Endothelial cell of umbilical vein (primary cell): ENCODE results near the gene CDC34.

Experiments used
- EZH2 ChIP-seq: IDR thresholded peaks from 2 replicates; pipeline ENCODE4 v1.6.1; 2012; ENCODE audit warnings: borderline replicate concordance, low read depth, mild to moderate bottlenecking, moderate library complexity, low read length, inconsistent platforms; ENCODE audit not compliant: severe bottlenecking
- GATA2 ChIP-seq: IDR thresholded peaks from 2 replicates; pipeline ENCODE4 v1.7.0; 2011; ENCODE audit warnings: low read depth, mild to moderate bottlenecking, moderate library complexity, mixed read lengths, low read length; ENCODE audit not compliant: insufficient read length, insufficient read depth
- MYC ChIP-seq: IDR thresholded peaks from one replicate; pipeline ENCODE4 v1.6.1; 2011; ENCODE audit warnings: mild to moderate bottlenecking, low read depth, low read length
- POLR2A ChIP-seq: IDR thresholded peaks from 2 replicates; pipeline ENCODE4 v1.6.1; 2012; ENCODE audit warnings: low read depth, mild to moderate bottlenecking, control low read depth, low read length
- POLR2AphosphoS5 ChIP-seq: IDR thresholded peaks from 2 replicates; pipeline ENCODE4 v1.6.1; 2012; ENCODE audit warnings: low read depth, mild to moderate bottlenecking, control low read depth, low read length, moderate library complexity; ENCODE audit not compliant: insufficient read depth
- TF ChIP-seq, protein P1 (sequence below), 2 donors: IDR thresholded peaks; 1 replicate in 1 of 2; 2 replicates in 1 of 2; pipeline ENCODE4 v1.5.1; 2011; ENCODE audit warnings: low read length in 2 of 2, mild to moderate bottlenecking in 2 of 2, moderate library complexity in 2 of 2, control low read depth in 1 of 2, inconsistent platforms in 1 of 2, low read depth in 1 of 2; ENCODE audit not compliant: insufficient read depth in 1 of 2; ENCODE audit errors: extremely low read depth in 1 of 2
- TF ChIP-seq, protein P2 (sequence below): IDR thresholded peaks from 2 replicates; pipeline ENCODE4 v1.6.1; 2011; ENCODE audit not compliant: insufficient read depth, insufficient read length

DNA sequence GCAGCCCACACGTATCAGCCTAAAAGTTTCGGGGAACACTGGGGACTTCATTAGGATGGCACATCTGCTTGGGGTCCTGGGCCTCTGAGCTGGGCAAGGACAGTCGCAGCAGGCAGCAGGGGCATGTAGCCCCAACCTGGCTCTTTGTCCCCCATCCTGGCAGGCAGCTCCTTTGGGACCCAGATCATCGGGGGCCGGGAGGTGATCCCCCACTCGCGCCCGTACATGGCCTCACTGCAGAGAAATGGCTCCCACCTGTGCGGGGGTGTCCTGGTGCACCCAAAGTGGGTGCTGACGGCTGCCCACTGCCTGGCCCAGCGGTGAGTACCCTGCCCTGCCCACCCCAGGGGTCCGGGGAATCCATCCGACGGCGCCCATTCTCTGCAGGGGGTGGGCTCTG lies 15.6 kb downstream of the CDC34 start:
- TF ChIP-seq POLR2A: no peak
- TF ChIP-seq, protein P1, sequence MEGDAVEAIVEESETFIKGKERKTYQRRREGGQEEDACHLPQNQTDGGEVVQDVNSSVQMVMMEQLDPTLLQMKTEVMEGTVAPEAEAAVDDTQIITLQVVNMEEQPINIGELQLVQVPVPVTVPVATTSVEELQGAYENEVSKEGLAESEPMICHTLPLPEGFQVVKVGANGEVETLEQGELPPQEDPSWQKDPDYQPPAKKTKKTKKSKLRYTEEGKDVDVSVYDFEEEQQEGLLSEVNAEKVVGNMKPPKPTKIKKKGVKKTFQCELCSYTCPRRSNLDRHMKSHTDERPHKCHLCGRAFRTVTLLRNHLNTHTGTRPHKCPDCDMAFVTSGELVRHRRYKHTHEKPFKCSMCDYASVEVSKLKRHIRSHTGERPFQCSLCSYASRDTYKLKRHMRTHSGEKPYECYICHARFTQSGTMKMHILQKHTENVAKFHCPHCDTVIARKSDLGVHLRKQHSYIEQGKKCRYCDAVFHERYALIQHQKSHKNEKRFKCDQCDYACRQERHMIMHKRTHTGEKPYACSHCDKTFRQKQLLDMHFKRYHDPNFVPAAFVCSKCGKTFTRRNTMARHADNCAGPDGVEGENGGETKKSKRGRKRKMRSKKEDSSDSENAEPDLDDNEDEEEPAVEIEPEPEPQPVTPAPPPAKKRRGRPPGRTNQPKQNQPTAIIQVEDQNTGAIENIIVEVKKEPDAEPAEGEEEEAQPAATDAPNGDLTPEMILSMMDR (IDR thresholded peaks at IDR 0.05; ENCODE audit: extremely low read depth in 1 of 2, insufficient read depth in 1 of 2, low read depth in 1 of 2, low read length in 2 of 2): no peak
- TF ChIP-seq, protein P2, sequence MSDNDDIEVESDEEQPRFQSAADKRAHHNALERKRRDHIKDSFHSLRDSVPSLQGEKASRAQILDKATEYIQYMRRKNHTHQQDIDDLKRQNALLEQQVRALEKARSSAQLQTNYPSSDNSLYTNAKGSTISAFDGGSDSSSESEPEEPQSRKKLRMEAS: no peak
- no peak for TF ChIP-seq EZH2
- TF ChIP-seq MYC: no peak
- TF ChIP-seq POLR2AphosphoS5: no peak
- no peak for TF ChIP-seq GATA2
